Cardiac muscle cell (in vitro differentiated cells and primary cell): ENCODE data around the gene PRKG2. TPM values are rescaled to one million over a fixed set of nuclear protein-coding genes. Genes with fewer than 3 reads are reported as not detected.

ENCODE experiments used
- DNase-seq, 2 donors: peaks; one replicate each; pipeline versions ENCODE4 v3.0.0 to v3.0.0-alpha.2; 2010 to 2017; ENCODE audit warnings: low read depth in 1 of 2, low spot score in 1 of 2
- H3K27ac ChIP-seq: fragments of 200-600 bp; sonication (generic); 2 replicates; pipeline ENCODE4 v1.5.1; 2016
- H3K27me3 ChIP-seq: fragments of 200-600 bp; sonication (generic); 2 replicates; pipeline ENCODE4 v1.6.0; 2016; ENCODE audit warnings: control low read depth
- H3K36me3 ChIP-seq: fragments of 200-600 bp; sonication (generic); 2 replicates; pipeline ENCODE4 v1.5.1; 2016; ENCODE audit warnings: control low read depth
- H3K4me1 ChIP-seq: fragments of 200-600 bp; sonication (generic); 2 replicates; pipeline ENCODE4 v1.8.1; 2017; ENCODE audit warnings: low read depth, mild to moderate bottlenecking, mixed run types
- H3K4me3 ChIP-seq: fragments of 200-600 bp; sonication (generic); 2 replicates; pipeline ENCODE4 v1.5.1; 2016; ENCODE audit warnings: mild to moderate bottlenecking
- H3K9me3 ChIP-seq: fragments of 200-600 bp; sonication (generic); 2 replicates; pipeline ENCODE4 v1.5.1; 2017; ENCODE audit warnings: low read depth, mild to moderate bottlenecking, control low read depth
- CTCF ChIP-seq: IDR thresholded peaks from 2 replicates; pipeline ENCODE4 v1.5.1; 2012; ENCODE audit warnings: low read depth, mild to moderate bottlenecking, low read length
- polyA plus RNA-seq: library from polyadenylated mRNA; unstranded; fragments of >200 nt; fragmentation: Nextera tagmentation; extraction: Ambion mirVana; gene quantifications from 2 replicates; pipeline ENCODE4 v1.2.1, GENCODE V29; 2016
- total RNA-seq: library from RNA; depleted of rRNA; stranded (reverse); fragments of >200 nt; gene quantifications from 2 replicates; pipeline ENCODE4 v1.2.3, GENCODE V29; 2016

Gene PRKG2
- total and polyA plus RNA-seq, 2 experiments from 2014 or later = 0.35 to 0.54 TPM

GRCh38 chr4:81085291-81085690 lies 129.7 kb downstream of the PRKG2 start:
- no peaks in the 10 kb centered on the region for H3K36me3 ChIP-seq
- peak in 1 of 2 donors; percentile 20 for DNase-seq
- H3K27me3 ChIP-seq = no peaks in the 10 kb centered on the region
- H3K4me1 ChIP-seq = no peaks in the 10 kb centered on the region
- no peak for TF ChIP-seq CTCF
- H3K27ac ChIP-seq = no peak overlapping the region
- no peak overlapping the region for H3K4me3 ChIP-seq
- H3K9me3 ChIP-seq = no peaks in the 10 kb centered on the region

- Histone ChIP-seq H3K27me3 (no peaks in the 10 kb centered on the region), H3K9me3 (no peaks in the 10 kb centered on the region), H3K4me3 (no peak overlapping the region), H3K27ac (no peak overlapping the region), H3K4me1 (no peaks in the 10 kb centered on the region), H3K36me3 (no peaks in the 10 kb centered on the region)
- no peak for TF ChIP-seq CTCF
- DNase-seq = peak in 1 of 2 donors; percentile 38
These were observed 130.4 kb downstream of the PRKG2 start for GRCh38 chr4:81084634-81085033.

GRCh38 chr4:81084029-81084428 lies 131.0 kb downstream of the PRKG2 start:
- TF ChIP-seq CTCF = peak; percentile 48
- H3K9me3 ChIP-seq = no peaks in the 10 kb centered on the region
- H3K27ac ChIP-seq = no peak overlapping the region
- H3K36me3 ChIP-seq = no peaks in the 10 kb centered on the region
- H3K4me1 ChIP-seq = no peaks in the 10 kb centered on the region
- H3K4me3 ChIP-seq = no peak overlapping the region
- peak in 1 of 2 donors; percentile 64 for DNase-seq
- H3K27me3 ChIP-seq = no peaks in the 10 kb centered on the region

GRCh38 chr4:81081156-81081555 lies 133.9 kb downstream of the PRKG2 start:
- Histone ChIP-seq H3K36me3 (no peaks in the 10 kb centered on the region), H3K27me3 (no peaks in the 10 kb centered on the region), H3K4me1 (no peaks in the 10 kb centered on the region), H3K4me3 (no peak overlapping the region), H3K27ac (no peak overlapping the region), H3K9me3 (no peaks in the 10 kb centered on the region)
- DNase-seq = no peak
- no peak for TF ChIP-seq CTCF

- H3K4me3 ChIP-seq = no peak overlapping the region
- no peaks in the 10 kb centered on the region for H3K4me1 ChIP-seq
- H3K27ac ChIP-seq = no peak overlapping the region
- no peak for DNase-seq
- no peak for TF ChIP-seq CTCF
- H3K27me3 ChIP-seq = no peaks in the 10 kb centered on the region
- H3K36me3 ChIP-seq = no peaks in the 10 kb centered on the region
- no peaks in the 10 kb centered on the region for H3K9me3 ChIP-seq
These were observed 144.0 kb downstream of the PRKG2 start for GRCh38 chr4:81071013-81071412.
